K562 (cell line): Measurements from ENCODE around the gene CFAP251. TPM values are rescaled to one million over a fixed set of nuclear protein-coding genes. Genes with fewer than 3 reads are reported as not detected.

Source experiments
- EHMT2 ChIP-seq: fragments of 450-650 bp; IDR thresholded peaks from 2 replicates; pipeline ENCODE4 v1.6.1; 2018; ENCODE audit warnings: antibody characterized with exemption
- EP300 ChIP-seq: IDR thresholded peaks from 2 replicates; pipeline ENCODE4 v1.6.1; 2012; ENCODE audit warnings: low read length, improper control_type of control experiment
- FOXP1 ChIP-seq: sonication (generic); formaldehyde crosslinking; IDR thresholded peaks from 2 replicates; pipeline ENCODE4 v1.8.0; 2022; ENCODE audit warnings: mild to moderate bottlenecking, missing genetic modification reagents
- GABPB1 ChIP-seq: sonication (generic); formaldehyde crosslinking; IDR thresholded peaks from 2 replicates; pipeline ENCODE4 v1.8.0; 2022; ENCODE audit warnings: mild to moderate bottlenecking, missing genetic modification reagents
- GTF3C2 ChIP-seq: IDR thresholded peaks from 3 replicates; pipeline ENCODE4 v1.6.1; 2011; ENCODE audit warnings: borderline replicate concordance, mild to moderate bottlenecking, moderate library complexity; ENCODE audit not compliant: insufficient read length; ENCODE audit errors: extremely low read depth
- KLF6 ChIP-seq: fragments of 250-450 bp; sonication (Bioruptor Pico); IDR thresholded peaks from 2 replicates; pipeline ENCODE4 v1.4.0; 2020; ENCODE audit warnings: mild to moderate bottlenecking, moderate library complexity, borderline replicate concordance
- MBD2 ChIP-seq: sonication (generic); IDR thresholded peaks from 2 replicates; pipeline ENCODE4 v1.6.1; 2016; ENCODE audit warnings: low read depth, borderline replicate concordance
- NR2F6 ChIP-seq: fragments of 450-650 bp; formaldehyde crosslinking; IDR thresholded peaks from 2 replicates; pipeline ENCODE4 v1.4.0; 2020; ENCODE audit warnings: mild to moderate bottlenecking
- RBM14 ChIP-seq: fragments of 200-400 bp; formaldehyde crosslinking; IDR thresholded peaks from 2 replicates; pipeline ENCODE4 v1.6.1; 2018; ENCODE audit warnings: low read depth, mild to moderate bottlenecking, low read length, moderate library complexity, borderline replicate concordance; ENCODE audit not compliant: insufficient read depth
- SNRNP70 ChIP-seq: fragments of 200-400 bp; formaldehyde crosslinking; optimal IDR thresholded peaks from 2 replicates; pipeline ENCODE3; 2017; ENCODE audit warnings: low read depth, low read length
- STAT5A ChIP-seq: IDR thresholded peaks from 2 replicates; pipeline ENCODE4 v1.6.1; 2012; ENCODE audit warnings: low read length, inconsistent platforms, borderline replicate concordance
- THRAP3 ChIP-seq: fragments of 450-650 bp; IDR thresholded peaks from 2 replicates; pipeline ENCODE4 v1.6.1; 2016; ENCODE audit warnings: mild to moderate bottlenecking, inconsistent platforms, borderline replicate concordance
- TRIM28 ChIP-seq: fragments of 450-650 bp; IDR thresholded peaks from 2 replicates; pipeline ENCODE4 v1.6.1; 2017
- polyA plus RNA-seq, 8 experiments: library from polyadenylated mRNA; depleted of rRNA in 4 of 8; stranded (reverse) in 5 of 8; unstranded in 3 of 8; fragments of >200 nt; fragmentation: Nextera tagmentation in 2 of 8; fragmentation: Illumina TruSeq in 1 of 8; extraction: Ambion mirVana in 2 of 8; extraction: Trizol in 1 of 8; gene quantifications; 2 replicates each; pipeline versions ENCODE4 v1.2.1 to v1.2.3, GENCODE V29; 2011 to 2014; ENCODE audit warnings: inconsistent platforms in 1 of 8, missing spikeins in 1 of 8
- total RNA-seq, 7 experiments: library from RNA; depleted of rRNA in 6 of 7; stranded (reverse); fragments of >200 nt in 6 of 7; fragmentation: Illumina TruSeq in 2 of 7; extraction: Trizol in 2 of 7; gene quantifications; 2 replicates each; pipeline versions ENCODE4 v1.2.1 to v1.2.3, GENCODE V29; 2011 to 2021; ENCODE audit warnings: low replicate concordance in 1 of 7
- TF ChIP-seq, protein P1 (sequence below), 2 experiments: fragments of 450-650 bp; IDR thresholded peaks; 2 replicates each; pipeline ENCODE4 v1.6.1; 2016; ENCODE audit warnings: mild to moderate bottlenecking in 2 of 2, borderline replicate concordance in 1 of 2, low read depth in 1 of 2, moderate library complexity in 1 of 2

Gene CFAP251
- total and polyA plus RNA-seq, 9 of the 15 experiments (the other 6 are each of a cell fraction or from before 2014, with no cell fraction given): 16.6 to 31.0 (median 19.1) TPM

DNA sequence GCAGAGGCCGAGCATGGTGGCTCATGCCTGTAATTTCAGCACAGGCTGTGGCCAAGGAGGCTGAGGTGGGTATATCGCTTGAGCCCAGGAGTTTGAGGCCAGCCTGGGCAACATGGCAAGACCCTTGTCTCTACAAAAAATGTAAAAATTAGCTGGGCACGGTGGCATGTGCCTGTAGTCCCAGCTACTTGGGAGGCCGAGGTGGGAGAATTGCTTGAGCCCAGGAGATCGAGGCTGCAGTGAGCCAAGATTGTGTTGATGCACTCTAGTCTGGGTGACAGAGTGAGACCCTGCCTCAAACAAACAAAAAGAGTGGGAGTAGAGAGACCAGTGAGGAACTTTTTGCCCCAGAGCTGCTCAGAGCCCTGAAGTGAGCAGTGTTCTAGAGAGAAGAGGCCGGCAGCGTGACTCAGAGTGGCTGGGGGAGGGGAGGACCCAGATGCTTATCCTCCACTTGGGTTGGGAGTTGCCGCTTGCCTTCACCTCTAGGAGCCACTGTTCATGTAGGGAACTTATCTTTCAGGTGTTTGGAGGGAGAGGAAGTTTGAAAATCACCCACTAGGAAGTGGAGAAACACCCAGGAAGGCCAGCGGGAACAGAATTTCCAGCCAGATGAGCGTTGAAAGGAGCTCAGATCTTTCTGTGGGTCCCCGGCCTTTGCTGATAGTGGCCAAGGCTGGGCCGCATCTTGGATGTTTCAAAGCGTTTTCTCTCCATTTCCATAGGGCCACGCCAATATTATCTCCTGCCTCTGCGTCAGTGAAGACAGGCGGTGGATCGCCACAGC is 15.3 kb downstream of the CFAP251 start (continued):
- TF ChIP-seq KLF6 (CRISPR knock-in tag) (no peak; the same call in 1 of the 2 replicates), NR2F6 (0 out of 2 replicates have a peak, but pooled peaks have one; percentile 50), STAT5A (no peak; the same call in 1 of the 2 replicates), EP300 (peak; percentile 79), THRAP3 (no peak), FOXP1 (peak; percentile 28; the same call in 1 of the 2 replicates), MBD2 (peak; percentile 52; the same call in 1 of the 2 replicates), GTF3C2 (no peak), TRIM28 (no peak; the same call in 1 of the 2 replicates), SNRNP70 (no peak), GABPB1 (CRISPR knock-in tag) (peak; percentile 34; the same call in 1 of the 2 replicates), EHMT2 (peak; percentile 78), RBM14 (no peak)
- TF ChIP-seq, protein P1, sequence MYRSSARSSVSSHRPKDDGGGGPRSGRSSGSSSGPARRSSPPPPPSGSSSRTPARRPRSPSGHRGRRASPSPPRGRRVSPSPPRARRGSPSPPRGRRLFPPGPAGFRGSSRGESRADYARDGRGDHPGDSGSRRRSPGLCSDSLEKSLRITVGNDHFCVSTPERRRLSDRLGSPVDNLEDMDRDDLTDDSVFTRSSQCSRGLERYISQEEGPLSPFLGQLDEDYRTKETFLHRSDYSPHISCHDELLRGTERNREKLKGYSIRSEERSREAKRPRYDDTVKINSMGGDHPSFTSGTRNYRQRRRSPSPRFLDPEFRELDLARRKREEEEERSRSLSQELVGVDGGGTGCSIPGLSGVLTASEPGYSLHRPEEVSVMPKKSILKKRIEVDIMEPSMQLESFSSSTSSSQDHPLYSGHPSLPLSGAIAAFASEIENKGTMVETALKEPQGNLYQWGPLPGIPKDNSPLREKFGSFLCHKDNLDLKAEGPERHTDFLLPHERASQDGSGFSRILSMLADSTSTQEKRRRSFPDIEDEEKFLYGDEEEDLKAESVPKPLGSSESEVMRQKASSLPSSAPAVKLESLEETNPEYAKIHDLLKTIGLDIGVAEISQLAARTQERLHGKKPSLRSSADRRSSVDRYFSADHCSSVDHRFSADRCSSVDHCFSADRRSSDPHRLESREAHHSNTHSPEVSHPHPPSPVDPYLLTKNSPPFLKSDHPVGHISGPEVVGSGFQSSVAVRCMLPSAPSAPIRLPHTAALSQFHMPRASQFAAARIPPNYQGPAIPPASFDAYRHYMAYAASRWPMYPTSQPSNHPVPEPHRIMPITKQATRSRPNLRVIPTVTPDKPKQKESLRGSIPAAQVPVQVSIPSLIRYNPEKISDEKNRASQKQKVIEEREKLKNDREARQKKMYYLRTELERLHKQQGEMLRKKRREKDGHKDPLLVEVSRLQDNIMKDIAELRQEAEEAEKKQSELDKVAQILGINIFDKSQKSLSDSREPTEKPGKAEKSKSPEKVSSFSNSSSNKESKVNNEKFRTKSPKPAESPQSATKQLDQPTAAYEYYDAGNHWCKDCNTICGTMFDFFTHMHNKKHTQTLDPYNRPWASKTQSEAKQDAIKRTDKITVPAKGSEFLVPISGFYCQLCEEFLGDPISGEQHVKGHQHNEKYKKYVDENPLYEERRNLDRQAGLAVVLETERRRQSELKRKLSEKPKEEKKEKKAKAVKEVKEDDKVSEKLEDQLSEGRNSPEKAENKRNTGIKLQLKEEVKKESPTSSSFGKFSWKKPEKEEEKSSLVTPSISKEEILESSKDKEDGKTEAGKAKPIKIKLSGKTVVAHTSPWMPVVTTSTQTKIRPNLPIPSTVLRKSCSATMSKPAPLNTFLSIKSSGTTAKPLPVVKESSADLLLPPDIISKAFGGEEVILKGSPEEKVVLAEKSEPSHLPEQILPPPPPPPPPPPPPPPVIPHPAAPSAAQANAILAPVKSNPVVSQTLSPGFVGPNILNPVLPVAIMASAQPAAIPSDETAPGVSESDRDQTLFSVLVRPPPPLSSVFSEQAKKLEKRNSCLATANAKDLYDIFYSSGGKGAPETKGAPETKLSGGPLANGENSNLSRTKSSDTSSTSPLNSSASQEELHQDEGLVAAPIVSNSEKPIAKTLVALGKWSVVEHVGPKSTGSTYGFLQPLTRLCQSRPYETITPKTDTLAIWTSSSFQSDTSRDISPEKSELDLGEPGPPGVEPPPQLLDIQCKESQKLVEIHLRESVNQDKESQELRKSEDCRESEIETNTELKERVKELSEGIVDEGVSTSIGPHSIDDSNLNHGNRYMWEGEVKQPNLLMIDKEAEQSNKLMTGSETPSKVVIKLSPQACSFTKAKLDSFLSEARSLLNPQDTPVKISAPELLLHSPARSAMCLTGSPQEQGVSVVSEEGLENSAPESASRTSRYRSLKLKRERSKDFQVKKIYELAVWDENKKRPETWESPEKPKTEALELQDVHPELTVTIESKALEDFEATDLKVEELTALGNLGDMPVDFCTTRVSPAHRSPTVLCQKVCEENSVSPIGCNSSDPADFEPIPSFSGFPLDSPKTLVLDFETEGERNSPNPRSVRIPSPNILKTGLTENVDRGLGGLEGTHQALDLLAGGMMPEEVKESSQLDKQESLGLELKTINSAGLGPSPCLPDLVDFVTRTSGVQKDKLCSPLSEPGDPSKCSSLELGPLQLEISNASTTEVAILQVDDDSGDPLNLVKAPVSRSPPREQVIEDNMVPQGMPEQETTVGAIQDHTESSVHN (IDR thresholded peaks at IDR 0.05; ENCODE audit: borderline replicate concordance in 1 of 2, low read depth in 1 of 2): no peak
